Measurements from ENCODE around the gene RIMKLA. TPM values are rescaled to one million over a fixed set of nuclear protein-coding genes. Genes with fewer than 3 reads are reported as not detected.

The RIMKLA gene
- total and polyA plus RNA-seq, 4 donors: 0.71 to 8.9 (median 1.4) TPM

- no peak for DNase-seq
- H3K4me1 ChIP-seq (ENCODE audit: control insufficient read depth in 5 of 5, insufficient read depth in 5 of 5, low read length in 5 of 5): peaks cover 0 to 19% (median 5%) of the 10 kb centered on the region in 5 donors
- WGBS, 2 donors: 89 to 91% methylated on average over 17 of the region's 17 CpGs
- H3K27me3 ChIP-seq (ENCODE audit: control insufficient read depth in 3 of 3, insufficient read depth in 3 of 3, low read length in 2 of 3): peaks cover 0 to 3% (median 0%) of the 10 kb centered on the region in 3 donors
- H3K9me3 ChIP-seq (ENCODE audit: control insufficient read depth in 4 of 4, insufficient read depth in 3 of 4, low read length in 3 of 4): no peaks in the 10 kb centered on the region
- H3K36me3 ChIP-seq (ENCODE audit: control insufficient read depth in 4 of 4, insufficient read depth in 4 of 4, low read length in 4 of 4): no peaks in the 10 kb centered on the region
- TF ChIP-seq CTCF (IDR thresholded peaks at IDR 0.05; ENCODE audit: control extremely low read depth, extremely low read depth): no peak
- no peak overlapping the region for H3K9ac ChIP-seq (ENCODE audit: insufficient read depth in 1 of 2, low read length in 2 of 2)
- H3K27ac ChIP-seq (ENCODE audit: low read depth in 1 of 2, low read length in 1 of 2): no peak overlapping the region
- H3K4me3 ChIP-seq: no peak overlapping the region
- ATAC-seq (ENCODE audit: insufficient read depth, low FRiP score): no peak
Measured at GRCh38 chr1:42414551-42415496, 34.2 kb downstream of the RIMKLA start.

GRCh38 chr1:42417166-42417565 lies 36.6 kb downstream of the RIMKLA start:
- no peak for ATAC-seq (ENCODE audit: insufficient read depth, low FRiP score)
- Histone ChIP-seq H3K36me3 (ENCODE audit: control insufficient read depth in 4 of 4, insufficient read depth in 4 of 4, low read length in 4 of 4) (no peaks in the 10 kb centered on the region), H3K4me1 (ENCODE audit: control insufficient read depth in 5 of 5, insufficient read depth in 5 of 5, low read length in 5 of 5) (peaks cover 0 to 43% (median 24%) of the 10 kb centered on the region in 5 donors), H3K27ac (ENCODE audit: low read depth in 1 of 2, low read length in 1 of 2) (no peak overlapping the region), H3K4me3 (no peak overlapping the region), H3K9ac (ENCODE audit: insufficient read depth in 1 of 2, low read length in 2 of 2) (no peak overlapping the region), H3K9me3 (ENCODE audit: control insufficient read depth in 4 of 4, insufficient read depth in 3 of 4, low read length in 3 of 4) (no peaks in the 10 kb centered on the region), H3K27me3 (ENCODE audit: control insufficient read depth in 3 of 3, insufficient read depth in 3 of 3, low read length in 2 of 3) (no peaks in the 10 kb centered on the region)
- peak; percentile 58 to 76 (median 75) for DNase-seq
- 51 to 57% methylated on average over 3 of the region's 3 CpGs for WGBS, 2 donors
- no peak for TF ChIP-seq CTCF (IDR thresholded peaks at IDR 0.05; ENCODE audit: control extremely low read depth, extremely low read depth)

- no peak overlapping the region for H3K9ac ChIP-seq (ENCODE audit: insufficient read depth in 1 of 2, low read length in 2 of 2)
- no peak overlapping the region for H3K4me3 ChIP-seq
- H3K27me3 ChIP-seq (ENCODE audit: control insufficient read depth in 3 of 3, insufficient read depth in 3 of 3, low read length in 2 of 3): no peaks in the 10 kb centered on the region
- 93% methylated on average over 1 of the region's 1 CpG for WGBS, 2 donors
- no peak for TF ChIP-seq CTCF (IDR thresholded peaks at IDR 0.05; ENCODE audit: control extremely low read depth, extremely low read depth)
- no peak for DNase-seq
- no peak for ATAC-seq (ENCODE audit: insufficient read depth, low FRiP score)
- H3K27ac ChIP-seq (ENCODE audit: low read depth in 1 of 2, low read length in 1 of 2): no peak overlapping the region
- no peaks in the 10 kb centered on the region for H3K36me3 ChIP-seq (ENCODE audit: control insufficient read depth in 4 of 4, insufficient read depth in 4 of 4, low read length in 4 of 4)
- H3K4me1 ChIP-seq (ENCODE audit: control insufficient read depth in 5 of 5, insufficient read depth in 5 of 5, low read length in 5 of 5): peaks cover 0 to 43% (median 27%) of the 10 kb centered on the region in 5 donors
- H3K9me3 ChIP-seq (ENCODE audit: control insufficient read depth in 4 of 4, insufficient read depth in 3 of 4, low read length in 3 of 4): no peaks in the 10 kb centered on the region
Measured at GRCh38 chr1:42418516-42418915, 37.9 kb downstream of the RIMKLA start.

Measured in lung (tissue), 12 donors.